NCI-H510A (cell line): ENCODE results near the gene MORF4L1.
"Not testable (repeated sequence)": the region's sequence is repeated elsewhere in the genome, so short reads cannot be mapped to it uniquely, and the experiment has no call there.

Source experiments
- DNase-seq: peaks from one replicate; lab custom pipeline; 2025; lab: John Stamatoyannopoulos, UW

Gene MORF4L1

GRCh38 chr15:78902281-78903032, 29.8 kb downstream of the MORF4L1 start:
- not testable (repeated sequence) for DNase-seq

GRCh38 chr15:78904599-78905358, 32.1 kb downstream of the MORF4L1 start:
- DNase-seq = no peak

GRCh38 chr15:78906316-78906620, 33.6 kb downstream of the MORF4L1 start:
- no peak for DNase-seq

- no peak for DNase-seq
Measured at GRCh38 chr15:78907577-78907976, 34.9 kb downstream of the MORF4L1 start.

- no peak for DNase-seq
Measured at GRCh38 chr15:78909160-78909695, 36.5 kb downstream of the MORF4L1 start.

GRCh38 chr15:78909791-78910228, 37.1 kb downstream of the MORF4L1 start:
- no peak for DNase-seq

- DNase-seq = no peak
Measured at GRCh38 chr15:78910271-78910670, 37.6 kb downstream of the MORF4L1 start.

GRCh38 chr15:78912316-78912715, 39.6 kb downstream of the MORF4L1 start:
- no peak for DNase-seq

- DNase-seq = no peak
Measured at GRCh38 chr15:78913012-78913411, 40.3 kb downstream of the MORF4L1 start.

- DNase-seq = no peak
Measured at GRCh38 chr15:78914027-78914764, 41.5 kb downstream of the MORF4L1 start.

GRCh38 chr15:78915341-78916087, 42.8 kb downstream of the MORF4L1 start:
- no peak for DNase-seq

GRCh38 chr15:78916088-78916487, 43.4 kb downstream of the MORF4L1 start:
- no peak for DNase-seq

- DNase-seq = no peak
Measured at GRCh38 chr15:78917888-78918287, 45.2 kb downstream of the MORF4L1 start.

GRCh38 chr15:78921517-78921916, 48.8 kb downstream of the MORF4L1 start:
- DNase-seq = no peak

- no peak for DNase-seq
Measured at GRCh38 chr15:78921940-78922339, 49.2 kb downstream of the MORF4L1 start.

GRCh38 chr15:78922527-78922926, 49.8 kb downstream of the MORF4L1 start:
- no peak for DNase-seq

GRCh38 chr15:78923015-78923414, 50.3 kb downstream of the MORF4L1 start:
- no peak for DNase-seq

GRCh38 chr15:78923480-78924360, 51.0 kb downstream of the MORF4L1 start:
- no peak for DNase-seq

- DNase-seq = no peak
Measured at GRCh38 chr15:78925076-78925624, 52.5 kb downstream of the MORF4L1 start.

GRCh38 chr15:78925956-78926743, 53.5 kb downstream of the MORF4L1 start:
- no peak for DNase-seq
